GM21619 (cell line): ENCODE measurements around the gene VAMP1.

Experiments used
- ATAC-seq: cut with Tn5 transposase; IDR thresholded peaks from one replicate; pipeline ENCODE4 v1.9.1; 2021; ENCODE audit not compliant: unreplicated experiment

The VAMP1 gene

GRCh38 chr12:6426882-6427671 is 43.4 kb downstream of the VAMP1 start:
- peak; percentile 49 for ATAC-seq

DNA sequence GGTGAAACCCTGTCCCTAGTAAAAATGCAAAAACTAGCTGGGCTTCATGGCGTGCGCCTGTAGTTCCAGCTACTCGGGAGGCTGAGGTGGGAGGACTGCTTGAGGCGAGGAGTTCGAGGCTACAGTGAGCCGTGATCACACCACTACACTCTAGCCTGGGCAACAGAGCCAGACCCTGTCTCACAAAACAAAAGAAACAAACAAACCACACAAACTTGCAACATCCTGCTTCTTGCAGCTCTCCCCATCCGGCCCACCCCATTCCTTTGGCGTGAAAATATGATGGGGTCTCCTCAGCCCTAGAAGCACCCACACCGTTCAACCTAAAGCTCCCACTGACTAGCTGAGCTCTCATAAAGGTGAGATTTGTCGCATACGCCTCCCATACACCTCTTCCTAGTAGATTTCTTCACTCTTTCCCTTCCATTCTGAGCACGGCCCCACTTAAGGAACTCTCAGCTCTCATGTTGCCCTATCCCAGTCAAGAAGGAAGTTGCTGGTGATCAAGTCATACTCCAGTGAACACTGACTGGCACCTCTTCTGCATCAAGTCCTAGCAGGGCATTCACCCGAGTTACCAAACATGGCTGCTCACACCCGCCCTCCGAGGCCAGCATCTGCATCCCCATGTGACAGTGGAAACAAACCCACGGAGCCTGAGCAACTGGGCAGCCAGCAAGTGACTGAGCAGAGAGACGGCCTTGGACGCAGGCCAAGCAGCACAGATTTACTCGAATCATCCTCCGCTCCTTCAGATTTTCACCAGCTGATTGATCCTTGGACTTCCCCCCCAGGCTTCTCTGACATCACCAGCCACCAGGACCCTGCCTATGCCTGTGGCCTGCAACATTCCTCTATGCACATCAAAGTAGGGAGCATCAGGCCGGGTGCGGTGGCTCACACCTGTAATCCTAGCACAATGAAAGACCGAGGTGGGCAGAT is 44.6 kb downstream of the VAMP1 start:
- no peak for ATAC-seq

GRCh38 chr12:6424866-6425265 is 45.6 kb downstream of the VAMP1 start:
- no peak for ATAC-seq

GRCh38 chr12:6424008-6424347 is 46.5 kb downstream of the VAMP1 start:
- no peak for ATAC-seq

GRCh38 chr12:6423267-6424007 is 47.0 kb downstream of the VAMP1 start:
- no peak for ATAC-seq

DNA sequence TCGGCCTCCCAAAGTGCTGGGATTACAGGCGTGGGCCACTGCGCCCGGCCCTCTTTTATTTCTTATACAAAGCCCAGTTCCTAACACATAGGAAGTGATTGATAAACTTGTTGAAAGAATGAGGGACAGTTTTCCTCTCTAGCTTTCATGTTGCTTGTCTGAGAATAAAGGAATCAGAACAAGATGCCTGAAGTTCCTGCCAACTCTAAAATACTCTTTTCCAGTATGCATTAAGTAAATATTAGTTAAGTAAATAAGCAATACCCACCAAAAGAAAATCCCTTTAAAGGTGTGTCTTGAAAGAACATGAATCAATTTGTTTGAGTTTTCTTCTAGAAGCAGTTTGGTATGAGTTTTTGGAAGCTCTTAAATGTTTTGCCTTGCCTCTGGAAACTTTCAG is 50.1 kb downstream of the VAMP1 start:
- no peak for ATAC-seq

DNA sequence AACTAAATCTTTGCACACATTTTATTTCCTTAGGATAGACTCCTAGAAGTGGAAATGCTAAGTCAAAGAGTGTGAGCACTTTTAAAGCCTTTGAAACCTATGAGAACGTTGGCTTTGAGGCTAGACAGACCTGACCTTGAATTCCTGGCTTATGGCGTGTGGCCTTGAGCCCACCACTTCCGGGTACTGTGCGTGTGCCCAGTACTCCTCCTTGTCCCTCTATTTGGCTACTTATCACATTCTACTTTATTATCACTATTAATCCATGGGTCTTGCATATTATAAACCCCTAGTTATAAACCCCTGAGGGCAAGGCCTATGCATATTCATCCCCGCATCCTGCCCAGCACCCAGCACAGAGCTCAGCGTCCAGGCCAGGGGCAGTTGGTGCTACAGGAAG is 51.7 kb downstream of the VAMP1 start:
- ATAC-seq: no peak

DNA sequence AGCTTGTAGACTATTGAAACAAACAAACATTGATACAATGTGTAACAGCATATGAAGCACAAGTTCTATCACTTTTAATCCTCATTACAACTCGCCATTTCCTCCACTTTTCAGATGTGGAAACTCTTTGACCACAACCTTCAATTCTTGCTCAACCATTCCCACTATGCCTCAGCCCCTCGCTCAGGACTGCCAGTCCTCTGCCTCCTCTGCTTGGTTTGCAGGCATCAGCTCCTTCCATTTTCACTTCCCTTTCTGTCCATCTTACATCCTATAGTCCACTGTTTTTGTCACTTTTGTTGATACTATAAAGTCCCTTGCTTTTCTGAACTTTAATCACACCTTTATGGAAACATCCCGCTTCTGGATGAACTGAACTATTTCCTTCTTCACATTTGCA is 53.9 kb downstream of the VAMP1 start:
- ATAC-seq: no peak
